CD14-positive monocyte (primary cell): ENCODE measurements around the gene RPS6KA3. TPM values are rescaled to one million over a fixed set of nuclear protein-coding genes. Genes with fewer than 3 reads are reported as not detected.

Experiments used
- DNase-seq, 3 donors: peaks; one replicate each; pipeline ENCODE4 v3.0.0-alpha.2; 2011 to 2022
- H2AFZ ChIP-seq: 2 replicates; pipeline ENCODE4 v1.6.0; 2012; ENCODE audit warnings: mild to moderate bottlenecking, low read depth, low read length, inconsistent platforms; ENCODE audit not compliant: insufficient read depth, poor library complexity, severe bottlenecking
- H3K27ac ChIP-seq, 2 donors: 1 replicate in 1 of 2; 2 replicates in 1 of 2; pipeline ENCODE4 v1.5.1; 2012 to 2013; ENCODE audit warnings: low read length in 2 of 2, control low read depth in 1 of 2, inconsistent platforms in 1 of 2, low read depth in 1 of 2, mild to moderate bottlenecking in 1 of 2
- H3K27me3 ChIP-seq, 2 donors: one replicate each; pipeline versions ENCODE4 v1.6.0 to v1.6.1; 2011 to 2013; ENCODE audit warnings: low read length in 2 of 2; ENCODE audit not compliant: control insufficient read depth in 2 of 2, insufficient read depth in 2 of 2
- H3K36me3 ChIP-seq, 2 donors: replicated peaks in 1 of 2; 1 replicate in 1 of 2; 2 replicates in 1 of 2; pipeline versions ENCODE4 v1.5.1 to v1.6.1; 2012 to 2013; ENCODE audit warnings: low read length in 2 of 2, control low read depth in 1 of 2, inconsistent platforms in 1 of 2, mild to moderate bottlenecking in 1 of 2; ENCODE audit not compliant: insufficient read depth in 2 of 2, control insufficient read depth in 1 of 2
- H3K4me1 ChIP-seq, 2 donors: 1 replicate in 1 of 2; 2 replicates in 1 of 2; pipeline versions ENCODE4 v1.5.1 to v1.6.1; 2012 to 2013; ENCODE audit warnings: low read length in 2 of 2, control low read depth in 1 of 2, inconsistent platforms in 1 of 2, mild to moderate bottlenecking in 1 of 2, moderate library complexity in 1 of 2; ENCODE audit not compliant: insufficient read depth in 2 of 2, control insufficient read depth in 1 of 2
- H3K4me2 ChIP-seq: replicated peaks from 2 replicates; pipeline ENCODE3; 2012; ENCODE audit warnings: low read length, moderate library complexity, mild to moderate bottlenecking; ENCODE audit not compliant: poor library complexity, severe bottlenecking; ENCODE audit errors: extremely low read depth
- H3K4me3 ChIP-seq, 3 experiments: fragments of 200-600 bp in 1 of 3; sonication (generic) in 1 of 3; replicated peaks in 1 of 3; 1 replicate in 2 of 3; 2 replicates in 1 of 3; pipeline ENCODE4 v1.5.1; 2011 to 2013; ENCODE audit warnings: low read length in 3 of 3, mild to moderate bottlenecking in 3 of 3, control low read depth in 2 of 3, low read depth in 2 of 3, inconsistent platforms in 1 of 3, moderate library complexity in 1 of 3
- H3K79me2 ChIP-seq: 2 replicates; pipeline ENCODE4 v1.6.0; 2012; ENCODE audit warnings: mild to moderate bottlenecking, control low read depth, inconsistent platforms, low read length, moderate library complexity; ENCODE audit not compliant: insufficient read depth
- H3K9ac ChIP-seq: 2 replicates; pipeline ENCODE4 v1.6.0; 2017; ENCODE audit warnings: low read length, mild to moderate bottlenecking; ENCODE audit not compliant: insufficient read depth, poor library complexity, severe bottlenecking
- H3K9me3 ChIP-seq, 2 donors: replicated peaks in 1 of 2; 1 replicate in 1 of 2; 2 replicates in 1 of 2; pipeline versions ENCODE4 v1.5.1 to v1.6.1; 2012 to 2013; ENCODE audit warnings: low read length in 2 of 2, control low read depth in 1 of 2; ENCODE audit not compliant: control insufficient read depth in 1 of 2, insufficient read depth in 1 of 2
- H4K20me1 ChIP-seq: 2 replicates; pipeline ENCODE4 v1.6.0; 2012; ENCODE audit warnings: mild to moderate bottlenecking, low read length, control low read depth, moderate library complexity; ENCODE audit not compliant: insufficient read depth
- H3K27ac Mint-ChIP-seq, 7 donors: one replicate each; pipeline ENCODE4 v1.8.0; 2020; ENCODE audit warnings: mild to moderate bottlenecking in 7 of 7, mixed read lengths in 7 of 7, moderate library complexity in 6 of 7, inconsistent platforms in 2 of 7
- H3K27me3 Mint-ChIP-seq, 3 donors: one replicate each; pipeline ENCODE4 v1.8.0; 2021 to 2022; ENCODE audit warnings: low read depth in 3 of 3, mild to moderate bottlenecking in 3 of 3, mixed read lengths in 3 of 3, moderate library complexity in 3 of 3, inconsistent platforms in 1 of 3
- H3K36me3 Mint-ChIP-seq, 2 donors: one replicate each; pipeline ENCODE4 v1.8.0; 2020; ENCODE audit warnings: mixed read lengths in 2 of 2, inconsistent platforms in 1 of 2, mild to moderate bottlenecking in 1 of 2
- H3K4me1 Mint-ChIP-seq: one replicate; pipeline ENCODE4 v1.8.0; 2020; ENCODE audit warnings: mild to moderate bottlenecking, mixed read lengths
- H3K4me3 Mint-ChIP-seq, 2 donors: one replicate each; pipeline ENCODE4 v1.8.0; 2020; ENCODE audit warnings: mild to moderate bottlenecking in 2 of 2, mixed read lengths in 2 of 2, moderate library complexity in 1 of 2
- H3K9me3 Mint-ChIP-seq, 7 donors: one replicate each; pipeline ENCODE4 v1.8.0; 2020 to 2022; ENCODE audit warnings: mixed read lengths in 7 of 7, mild to moderate bottlenecking in 6 of 7, moderate library complexity in 6 of 7, inconsistent platforms in 2 of 7
- CTCF ChIP-seq: fragments of 200-600 bp; IDR thresholded peaks from one replicate; pipeline ENCODE4 v1.8.0; 2022; ENCODE audit warnings: antibody characterized with exemption, mild to moderate bottlenecking
- WGBS: methylation state at CpG from one replicate; pipeline ENCODE4 v1.1.5; 2013; ENCODE audit warnings: missing lambda C conversion rate; ENCODE audit not compliant: insufficient coverage; 5-methylcytosine and 5-hydroxymethylcytosine counted together
- intact Hi-C, 2 donors: fragments of 100-400 bp; cut with micrococcal nuclease; formaldehyde crosslinking; loops; one replicate each; pipeline versions ENCODE4 v1.15.0 to v1.15.1; 2023
- polyA plus RNA-seq, 3 donors: library from polyadenylated mRNA; depleted of rRNA in 1 of 3; unstranded in 2 of 3; stranded (reverse) in 1 of 3; fragments of 300-500 nt in 2 of 3; fragments of >200 nt in 1 of 3; fragmentation: Illumina TruSeq in 2 of 3; gene quantifications; 1 replicate in 2 of 3; 2 replicates in 1 of 3; pipeline ENCODE4 v1.2.3, GENCODE V29; 2012 to 2021

RPS6KA3 gene
- polyA plus RNA-seq, 3 donors, result 14.6 to 28.2 (median 21.6) TPM

- Histone ChIP-seq H2AFZ (no peak overlapping the region), H3K4me2 (no peak overlapping the region), H4K20me1 (peaks cover 5% of the 10 kb centered on the region), H3K36me3 (peaks cover 23 to 37% of the 10 kb centered on the region in 2 donors), H3K4me1 (peaks cover 15 to 24% of the 10 kb centered on the region in 2 donors), H3K4me3 (no peak overlapping the region), H3K9ac (no peak overlapping the region), H3K79me2 (no peaks in the 10 kb centered on the region), H3K9me3 (no peaks in the 10 kb centered on the region), H3K27me3 (peaks cover 0 to 35% of the 10 kb centered on the region in 2 donors), H3K27ac (no peak overlapping the region)
- Mint-ChIP-seq H3K36me3 (peaks cover 19% of the 10 kb centered on the region in 2 donors), H3K27ac (no peak overlapping the region), H3K27me3 (peaks cover 0 to 43% (median 0%) of the 10 kb centered on the region in 3 donors), H3K4me1 (peaks cover 23% of the 10 kb centered on the region), H3K4me3 (no peak overlapping the region), H3K9me3 (peaks cover 0 to 5% (median 0%) of the 10 kb centered on the region in 7 donors)
- TF ChIP-seq CTCF, result no peak
- DNase-seq, result no peak
- WGBS, result no CpG with 5 or more reads among the region's 2 CpGs
- intact Hi-C loops, result no loop called here
These were observed 117.4 kb downstream of the RPS6KA3 start for GRCh38 chrX:20149326-20149725.

GRCh38 chrX:20147561-20147960 lies 119.1 kb downstream of the RPS6KA3 start:
- peak; percentile 8 to 28 (median 15) for DNase-seq
- intact Hi-C loops, result no loop called here

More at GRCh38 chrX:20147561-20147960, 119.1 kb downstream of the RPS6KA3 start:
- peaks cover 5% of the 10 kb centered on the region for H4K20me1 ChIP-seq
- no peak overlapping the region for H3K4me3 Mint-ChIP-seq
- H3K9ac ChIP-seq, result no peak overlapping the region
- H3K27ac Mint-ChIP-seq, result peak overlapping the region in 2 of 7 donors; percentile 2 to 54
- no CpG with 5 or more reads among the region's 1 CpG for WGBS
- H2AFZ ChIP-seq, result no peak overlapping the region
- peaks cover 0 to 29% of the 10 kb centered on the region in 2 donors for H3K27me3 ChIP-seq
- peaks cover 8 to 13% of the 10 kb centered on the region in 2 donors for H3K36me3 Mint-ChIP-seq
- H3K4me1 ChIP-seq, result peaks cover 16 to 27% of the 10 kb centered on the region in 2 donors
- TF ChIP-seq CTCF, result no peak
- H3K4me3 ChIP-seq, result no peak overlapping the region
- peaks cover 11 to 22% of the 10 kb centered on the region in 2 donors for H3K36me3 ChIP-seq
- H3K4me2 ChIP-seq, result no peak overlapping the region
- no peak overlapping the region for H3K27ac ChIP-seq
- no peaks in the 10 kb centered on the region for H3K79me2 ChIP-seq
- peaks cover 27% of the 10 kb centered on the region for H3K4me1 Mint-ChIP-seq
- peaks cover 0 to 45% (median 0%) of the 10 kb centered on the region in 3 donors for H3K27me3 Mint-ChIP-seq
- no peaks in the 10 kb centered on the region for H3K9me3 ChIP-seq
- H3K9me3 Mint-ChIP-seq, result peaks cover 0 to 6% (median 0%) of the 10 kb centered on the region in 7 donors
